Measurements from ENCODE around the gene MYG1. TPM values are rescaled to one million over a fixed set of nuclear protein-coding genes. Genes with fewer than 3 reads are reported as not detected.

MYG1 gene
- polyA plus RNA-seq, 2 of the 4 experiments (the other 2 are of a cell fraction), result 55.9 to 75.2 TPM

DNA sequence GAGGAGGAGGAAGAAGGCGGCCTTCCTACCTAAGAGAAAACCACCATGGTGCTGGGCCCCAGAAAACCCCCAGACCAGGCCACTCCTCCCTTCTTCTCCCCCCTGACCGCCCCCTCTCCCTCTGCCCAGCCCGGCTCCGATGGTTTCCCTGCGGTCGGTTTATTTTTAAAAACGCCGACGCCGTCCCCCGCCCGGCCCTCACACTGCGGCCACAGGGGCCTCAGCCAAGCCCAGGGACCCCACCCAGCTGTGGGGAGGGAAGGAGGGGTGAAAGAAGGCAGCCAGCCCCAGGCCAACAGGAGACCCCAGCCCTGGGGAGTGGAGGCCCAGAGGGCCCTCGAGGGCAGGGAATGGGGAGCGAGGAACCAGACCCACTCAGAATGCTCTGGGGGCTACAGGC is 33.2 kb downstream of the MYG1 start (continued):
- TF ChIP-seq, protein P1, sequence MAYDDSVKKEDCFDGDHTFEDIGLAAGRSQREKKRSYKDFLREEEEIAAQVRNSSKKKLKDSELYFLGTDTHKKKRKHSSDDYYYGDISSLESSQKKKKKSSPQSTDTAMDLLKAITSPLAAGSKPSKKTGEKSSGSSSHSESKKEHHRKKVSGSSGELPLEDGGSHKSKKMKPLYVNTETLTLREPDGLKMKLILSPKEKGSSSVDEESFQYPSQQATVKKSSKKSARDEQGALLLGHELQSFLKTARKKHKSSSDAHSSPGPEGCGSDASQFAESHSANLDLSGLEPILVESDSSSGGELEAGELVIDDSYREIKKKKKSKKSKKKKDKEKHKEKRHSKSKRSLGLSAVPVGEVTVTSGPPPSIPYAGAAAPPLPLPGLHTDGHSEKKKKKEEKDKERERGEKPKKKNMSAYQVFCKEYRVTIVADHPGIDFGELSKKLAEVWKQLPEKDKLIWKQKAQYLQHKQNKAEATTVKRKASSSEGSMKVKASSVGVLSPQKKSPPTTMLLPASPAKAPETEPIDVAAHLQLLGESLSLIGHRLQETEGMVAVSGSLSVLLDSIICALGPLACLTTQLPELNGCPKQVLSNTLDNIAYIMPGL (CRISPR knock-in tag; IDR thresholded peaks at IDR 0.05; ENCODE audit: borderline replicate concordance), result no peak
- TF ChIP-seq, protein P2, sequence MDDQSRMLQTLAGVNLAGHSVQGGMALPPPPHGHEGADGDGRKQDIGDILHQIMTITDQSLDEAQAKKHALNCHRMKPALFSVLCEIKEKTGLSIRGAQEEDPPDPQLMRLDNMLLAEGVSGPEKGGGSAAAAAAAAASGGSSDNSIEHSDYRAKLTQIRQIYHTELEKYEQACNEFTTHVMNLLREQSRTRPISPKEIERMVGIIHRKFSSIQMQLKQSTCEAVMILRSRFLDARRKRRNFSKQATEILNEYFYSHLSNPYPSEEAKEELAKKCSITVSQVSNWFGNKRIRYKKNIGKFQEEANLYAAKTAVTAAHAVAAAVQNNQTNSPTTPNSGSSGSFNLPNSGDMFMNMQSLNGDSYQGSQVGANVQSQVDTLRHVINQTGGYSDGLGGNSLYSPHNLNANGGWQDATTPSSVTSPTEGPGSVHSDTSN (IDR thresholded peaks at IDR 0.05), result no peak
- no peak for TF ChIP-seq CBX2 (IDR thresholded peaks at IDR 0.05; ENCODE audit: borderline replicate concordance, low read depth)

DNA sequence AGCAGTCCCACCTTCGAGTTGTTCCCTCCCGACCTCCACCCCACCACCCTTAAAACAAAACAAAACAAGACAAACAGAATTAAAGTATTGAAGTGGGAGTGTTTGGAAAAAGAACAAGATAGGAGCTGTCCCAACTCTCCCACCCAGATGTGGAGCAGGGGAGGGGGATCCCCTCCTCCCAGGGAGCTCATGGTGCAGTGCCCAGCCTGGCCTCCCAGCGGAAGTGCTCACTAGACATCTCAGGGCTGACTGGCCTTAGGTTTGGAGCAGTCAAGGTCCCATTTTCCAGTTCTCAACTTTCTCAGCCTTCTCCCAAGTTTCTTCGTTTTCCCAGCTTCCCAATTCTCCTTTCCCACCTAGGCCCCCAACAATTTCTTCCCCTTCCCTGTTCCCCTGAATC is 33.8 kb downstream of the MYG1 start:
- WGBS (ENCODE audit: missing lambda C conversion rate), result 66% methylated on average over 4 of the region's 4 CpGs
- DNase-seq (ENCODE audit: low read depth in 1 of 2, low spot score in 1 of 2) (no peak), FAIRE-seq (no peak), ATAC-seq (no peak)
- ChIA-PET CTCF (interaction anchor here (0.6 to 21.4 kb wide), 9 partner anchors 8 to 120 kb away, joined by 3 to 638 read pairs (median 5); partner anchors contain the start of genes AAAS and MYG1), POLR2A (no interaction called here)
- H3K27ac ChIP-seq, result no peak overlapping the region
- H3K9me3 ChIP-seq, result no peaks in the 10 kb centered on the region
- no peak overlapping the region for H3K4me3 ChIP-seq
- H3K4me1 ChIP-seq, result no peaks in the 10 kb centered on the region
- TF ChIP-seq CBX2 (IDR thresholded peaks at IDR 0.05; ENCODE audit: borderline replicate concordance, low read depth) (no peak), NR3C1 (IDR thresholded peaks at IDR 0.05) (no peak), EHMT2 (IDR thresholded peaks at IDR 0.05; ENCODE audit: low read depth) (no peak), ZNF302 (CRISPR knock-in tag; IDR thresholded peaks at IDR 0.05) (no peak), TP53 (CRISPR knock-in tag; IDR thresholded peaks at IDR 0.05) (no peak), MAFK (IDR thresholded peaks at IDR 0.05; ENCODE audit: partially characterized antibody) (no peak), KDM5A (IDR thresholded peaks at IDR 0.05) (no peak), NFE2L2 (conservative IDR thresholded peaks at IDR 0.05; ENCODE audit: low read length) (no peak), EP300 (IDR thresholded peaks at IDR 0.05) (no peak)
- H3K4me2 ChIP-seq, result no peak overlapping the region

DNA sequence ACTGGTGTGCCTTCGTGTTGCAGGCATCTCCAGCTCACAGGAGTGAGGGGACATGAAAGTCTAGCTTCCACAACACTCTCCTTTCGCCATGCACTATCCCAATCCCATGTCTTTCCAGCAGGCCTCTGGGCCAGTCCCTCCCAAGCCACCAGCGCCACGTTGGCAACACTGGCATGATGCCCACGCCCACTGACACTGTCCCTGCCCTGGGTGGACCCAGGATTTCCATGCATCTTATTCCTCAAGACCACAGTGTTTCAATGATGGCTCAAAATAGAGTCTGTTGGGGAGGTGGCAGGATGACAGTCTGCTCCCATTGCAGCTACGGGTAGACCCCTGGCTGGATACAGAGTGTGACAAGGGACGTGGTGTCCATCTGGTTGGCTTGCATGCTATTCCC is 34.4 kb downstream of the MYG1 start:
- CTCF ChIA-PET, result interaction anchor here (0.8 to 21.4 kb wide), 9 partner anchors 8 to 175 kb away, joined by 3 to 638 read pairs (median 5); partner anchors contain the start of gene AAAS
- TF ChIP-seq E2F6 (IDR thresholded peaks at IDR 0.05; ENCODE audit: borderline replicate concordance, low read depth), result no peak
- TF ChIP-seq HEYL (CRISPR knock-in tag; IDR thresholded peaks at IDR 0.05), result no peak
- TF ChIP-seq POLR2A (IDR thresholded peaks at IDR 0.05; ENCODE audit: low read length), result no peak
- TF ChIP-seq CHD2 (IDR thresholded peaks at IDR 0.05; ENCODE audit: low read length, partially characterized antibody), result no peak
- no peak for TF ChIP-seq SREBF2 (IDR thresholded peaks at IDR 0.05)
- TF ChIP-seq NR3C1 (IDR thresholded peaks at IDR 0.05), result no peak
- TF ChIP-seq RARB (CRISPR knock-in tag; IDR thresholded peaks at IDR 0.05), result no peak
- no peak for TF ChIP-seq CBX2 (IDR thresholded peaks at IDR 0.05; ENCODE audit: borderline replicate concordance, low read depth)
- no peak for TF ChIP-seq FOXS1 (CRISPR knock-in tag; IDR thresholded peaks at IDR 0.05)
- no peak for TF ChIP-seq HOXB5 (CRISPR knock-in tag; IDR thresholded peaks at IDR 0.05)
- TF ChIP-seq RAD21 (conservative IDR thresholded peaks at IDR 0.05 in 1 of 2, IDR thresholded peaks at IDR 0.05 in 1 of 2), result no peak
- TF ChIP-seq ELK1 (IDR thresholded peaks at IDR 0.05; ENCODE audit: low read depth, low read length), result no peak
- 52% methylated on average over 7 of the region's 7 CpGs for WGBS (ENCODE audit: missing lambda C conversion rate)

More for the DNA sequence above, 34.4 kb downstream of the MYG1 start:
- H3K4me2 ChIP-seq, result no peak overlapping the region
- ATAC-seq (no peak), FAIRE-seq (no peak), DNase-seq (ENCODE audit: low read depth in 1 of 2, low spot score in 1 of 2) (no peak)
- no peak overlapping the region for H3K27ac ChIP-seq
- H3K4me3 ChIP-seq, result no peak overlapping the region
- no peaks in the 10 kb centered on the region for H3K4me1 ChIP-seq
- POLR2A ChIA-PET, result no interaction called here
- no peaks in the 10 kb centered on the region for H3K9me3 ChIP-seq

All from A549 (cell line).